HG03039 (cell line): Measurements from ENCODE around the gene AKNAD1.

Experiments used
- ATAC-seq: cut with Tn5 transposase; IDR thresholded peaks from one replicate; pipeline ENCODE4 v1.9.1; 2021; ENCODE audit warnings: mild to moderate bottlenecking, moderate library complexity; ENCODE audit not compliant: unreplicated experiment

AKNAD1 gene

GRCh38 chr1:108863984-108864383 lies 7.1 kb upstream of the AKNAD1 start:
- no peak for ATAC-seq

GRCh38 chr1:108862698-108863477 lies 6.0 kb upstream of the AKNAD1 start:
- ATAC-seq, result no peak

GRCh38 chr1:108862017-108862610 lies 5.2 kb upstream of the AKNAD1 start:
- ATAC-seq, result no peak

GRCh38 chr1:108861566-108861965 lies 4.7 kb upstream of the AKNAD1 start:
- ATAC-seq, result no peak

GRCh38 chr1:108860190-108860907 lies 3.5 kb upstream of the AKNAD1 start:
- ATAC-seq, result no peak

GRCh38 chr1:108858230-108858950 lies 1.5 kb upstream of the AKNAD1 start:
- ATAC-seq, result no peak

- no peak for ATAC-seq
Measured at GRCh38 chr1:108854221-108855019, 2.5 kb downstream of the AKNAD1 start.

GRCh38 chr1:108852221-108852975 lies 4.5 kb downstream of the AKNAD1 start:
- ATAC-seq, result no peak

- ATAC-seq, result no peak
Measured at GRCh38 chr1:108851567-108851966, 5.3 kb downstream of the AKNAD1 start.

GRCh38 chr1:108850929-108851328 lies 6.0 kb downstream of the AKNAD1 start:
- ATAC-seq, result no peak

GRCh38 chr1:108848806-108849205 lies 8.1 kb downstream of the AKNAD1 start:
- no peak for ATAC-seq

GRCh38 chr1:108847494-108847893 lies 9.4 kb downstream of the AKNAD1 start:
- ATAC-seq, result no peak

- no peak for ATAC-seq
Measured at GRCh38 chr1:108845991-108846390, 10.9 kb downstream of the AKNAD1 start.

- ATAC-seq, result no peak
Measured at GRCh38 chr1:108845446-108845845, 11.4 kb downstream of the AKNAD1 start.

- no peak for ATAC-seq
Measured at GRCh38 chr1:108843390-108844137, 13.3 kb downstream of the AKNAD1 start.

- no peak for ATAC-seq
Measured at GRCh38 chr1:108842525-108843181, 14.2 kb downstream of the AKNAD1 start.

- no peak for ATAC-seq
Measured at GRCh38 chr1:108841703-108842102, 15.2 kb downstream of the AKNAD1 start.

- no peak for ATAC-seq
Measured at GRCh38 chr1:108832929-108833328, 24.0 kb downstream of the AKNAD1 start.

GRCh38 chr1:108831225-108831624 lies 25.7 kb downstream of the AKNAD1 start:
- ATAC-seq, result no peak
